Measurements from ENCODE around the gene YTHDC1.

- no peak for TF ChIP-seq CTCF (conservative IDR thresholded peaks at IDR 0.05; ENCODE audit: low read depth, low read length)
- TF ChIP-seq MAFK (IDR thresholded peaks at IDR 0.05; ENCODE audit: low read depth, low read length) = no peak
- TF ChIP-seq RFX5 (IDR thresholded peaks at IDR 0.05; ENCODE audit: low read depth, low read length) = no peak
- no peak for TF ChIP-seq USF2 (IDR thresholded peaks at IDR 0.05; ENCODE audit: low read depth, low read length)
Observed at GRCh38 chr4:68277627-68278026, 72.3 kb downstream of the YTHDC1 start.

All from IMR-90 (cell line).